HEK293 (cell line): ENCODE results near the gene HPD.
A peak's percentile ranks its signal among the peaks of the same experiment; 100 is the strongest.

Experiments
- CTCF ChIA-PET: fragments of 350-600 bp; formaldehyde crosslinking; extraction: SDS; loops from one replicate; lab custom pipeline; 2021; ENCODE audit warnings: antibody characterized with exemption; lab: Yijun Ruan, JAX
- POLR2A ChIA-PET: fragments of 300-600 bp; formaldehyde crosslinking; extraction: SDS; loops from one replicate; lab custom pipeline; 2020; ENCODE audit warnings: antibody characterized with exemption, inconsistent platforms; lab: Yijun Ruan, JAX
- H3K27ac ChIP-seq: fragments of 200-500 bp; sonication (Bioruptor generic); 2 replicates; pipeline ENCODE4 v1.5.1; 2014; ENCODE audit warnings: low read depth, low read length, control low read depth, inconsistent platforms; ENCODE audit errors: extremely low read depth
- H3K36me3 ChIP-seq, 2 experiments: fragments of 200-500 bp in 1 of 2; sonication (Bioruptor generic) in 1 of 2; 1 replicate in 1 of 2; 2 replicates in 1 of 2; pipeline ENCODE4 v1.5.1; 2014 to 2017; ENCODE audit warnings: inconsistent platforms in 2 of 2, low read length in 2 of 2; ENCODE audit not compliant: control insufficient read depth in 2 of 2, insufficient read depth in 1 of 2
- H3K4me1 ChIP-seq: fragments of 200-500 bp; sonication (Bioruptor generic); 2 replicates; pipeline ENCODE4 v1.5.1; 2014; ENCODE audit warnings: mild to moderate bottlenecking, low read length, inconsistent platforms; ENCODE audit not compliant: control insufficient read depth, insufficient read depth
- H3K4me3 ChIP-seq: 2 replicates; pipeline ENCODE4 v1.5.1; 2011; ENCODE audit warnings: low read depth, mild to moderate bottlenecking, control low read depth, low read length, moderate library complexity
- H3K9me3 ChIP-seq: fragments of 200-500 bp; sonication (Bioruptor generic); 2 replicates; pipeline ENCODE4 v1.5.1; 2014; ENCODE audit warnings: low read depth, low read length, inconsistent platforms; ENCODE audit not compliant: control insufficient read depth, insufficient read depth
- GFI1B ChIP-seq: fragments of 450-650 bp; formaldehyde crosslinking; IDR thresholded peaks from 2 replicates; pipeline ENCODE4 v1.5.1; 2016; ENCODE audit warnings: missing biosample characterization, missing genetic modification characterization
- GLIS1 ChIP-seq: fragments of 450-650 bp; formaldehyde crosslinking; IDR thresholded peaks from 2 replicates; pipeline ENCODE4 v1.5.1; 2016; ENCODE audit warnings: missing biosample characterization, missing genetic modification characterization
- GLIS2 ChIP-seq: fragments of 450-650 bp; formaldehyde crosslinking; IDR thresholded peaks from 2 replicates; pipeline ENCODE4 v1.5.1; 2016; ENCODE audit warnings: missing biosample characterization, missing genetic modification characterization
- ZIC2 ChIP-seq: fragments of 450-650 bp; formaldehyde crosslinking; IDR thresholded peaks from 2 replicates; pipeline ENCODE4 v1.5.1; 2016; ENCODE audit warnings: missing biosample characterization, missing genetic modification characterization
- ZNF221 ChIP-seq: fragments of 450-650 bp; formaldehyde crosslinking; IDR thresholded peaks from 2 replicates; pipeline ENCODE4 v1.5.1; 2017; ENCODE audit warnings: missing biosample characterization, missing genetic modification characterization, borderline replicate concordance
- ZNF24 ChIP-seq: fragments of 450-650 bp; formaldehyde crosslinking; IDR thresholded peaks from 2 replicates; pipeline ENCODE4 v1.5.1; 2016; ENCODE audit warnings: missing biosample characterization, missing genetic modification characterization
- ZNF292 ChIP-seq: fragments of 450-650 bp; formaldehyde crosslinking; IDR thresholded peaks from 2 replicates; pipeline ENCODE4 v1.5.1; 2016; ENCODE audit warnings: low read depth, missing biosample characterization, missing genetic modification characterization, borderline replicate concordance
- TF ChIP-seq, protein P1 (sequence below): fragments of 450-650 bp; formaldehyde crosslinking; IDR thresholded peaks from 2 replicates; pipeline ENCODE4 v1.5.1; 2016; ENCODE audit warnings: missing biosample characterization, missing genetic modification characterization
- TF ChIP-seq, protein P2 (sequence below): fragments of 450-650 bp; formaldehyde crosslinking; IDR thresholded peaks from 2 replicates; pipeline ENCODE4 v1.5.1; 2017; ENCODE audit warnings: missing biosample characterization, missing genetic modification characterization
- TF ChIP-seq, protein P3 (sequence below): fragments of 450-650 bp; formaldehyde crosslinking; IDR thresholded peaks from 2 replicates; pipeline ENCODE4 v1.5.1; 2016; ENCODE audit warnings: missing biosample characterization, missing genetic modification characterization
- TF ChIP-seq, protein P4 (sequence below): fragments of 450-650 bp; formaldehyde crosslinking; IDR thresholded peaks from 2 replicates; pipeline ENCODE4 v1.5.1; 2016; ENCODE audit warnings: missing biosample characterization, missing genetic modification characterization
- TF ChIP-seq, protein P5 (sequence below): fragments of 450-650 bp; formaldehyde crosslinking; IDR thresholded peaks from 2 replicates; pipeline ENCODE4 v1.5.1; 2017; ENCODE audit warnings: missing biosample characterization, missing genetic modification characterization
- TF ChIP-seq, protein P6 (sequence below): fragments of 450-650 bp; formaldehyde crosslinking; IDR thresholded peaks from 2 replicates; pipeline ENCODE4 v1.5.1; 2016; ENCODE audit warnings: missing biosample characterization, missing genetic modification characterization
- TF ChIP-seq, protein P7 (sequence below): fragments of 450-650 bp; IDR thresholded peaks from 2 replicates; pipeline ENCODE4 v1.5.1; 2018; ENCODE audit warnings: missing biosample characterization, mild to moderate bottlenecking, missing genetic modification characterization

The HPD gene

DNA sequence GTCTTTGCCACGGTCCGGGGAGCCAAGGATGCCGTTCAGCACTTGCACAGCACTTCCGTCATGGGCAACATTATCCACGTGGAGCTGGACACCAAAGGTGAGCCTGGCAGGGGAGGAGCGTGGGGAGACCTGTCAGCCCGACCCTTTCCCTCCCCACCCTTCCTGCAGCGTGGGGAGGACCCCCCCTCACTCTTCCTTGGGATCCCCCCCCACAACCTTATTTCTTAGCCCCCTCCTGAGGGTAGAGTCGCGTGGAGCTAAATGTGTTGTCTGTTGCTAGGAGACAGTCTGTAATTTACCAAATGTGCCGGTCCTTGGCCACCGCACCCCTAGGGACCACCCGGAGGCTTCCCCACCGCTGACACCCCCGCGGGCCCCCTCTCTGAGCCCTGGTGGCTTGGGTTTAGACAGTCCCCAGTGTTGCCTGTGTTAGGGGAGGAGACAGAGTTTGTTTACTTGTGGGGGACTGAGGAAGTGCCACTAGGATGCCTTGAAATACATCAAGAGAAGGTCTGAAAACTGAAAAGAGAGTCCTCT lies 52.6 kb downstream of the HPD start:
- H3K36me3 ChIP-seq: peaks cover 9 to 46% of the 10 kb centered on the region in 2 experiments; a peak in 2 of 3 replicates
- CTCF ChIA-PET: interaction anchor here (0.6 to 15.1 kb wide), 3 partner anchors 11 to 121 kb away, joined by 4 to 393 read pairs (median 5); partner anchors contain the start of gene RHOF
- peaks cover 10% of the 10 kb centered on the region for H3K4me1 ChIP-seq
- TF ChIP-seq, protein P1, sequence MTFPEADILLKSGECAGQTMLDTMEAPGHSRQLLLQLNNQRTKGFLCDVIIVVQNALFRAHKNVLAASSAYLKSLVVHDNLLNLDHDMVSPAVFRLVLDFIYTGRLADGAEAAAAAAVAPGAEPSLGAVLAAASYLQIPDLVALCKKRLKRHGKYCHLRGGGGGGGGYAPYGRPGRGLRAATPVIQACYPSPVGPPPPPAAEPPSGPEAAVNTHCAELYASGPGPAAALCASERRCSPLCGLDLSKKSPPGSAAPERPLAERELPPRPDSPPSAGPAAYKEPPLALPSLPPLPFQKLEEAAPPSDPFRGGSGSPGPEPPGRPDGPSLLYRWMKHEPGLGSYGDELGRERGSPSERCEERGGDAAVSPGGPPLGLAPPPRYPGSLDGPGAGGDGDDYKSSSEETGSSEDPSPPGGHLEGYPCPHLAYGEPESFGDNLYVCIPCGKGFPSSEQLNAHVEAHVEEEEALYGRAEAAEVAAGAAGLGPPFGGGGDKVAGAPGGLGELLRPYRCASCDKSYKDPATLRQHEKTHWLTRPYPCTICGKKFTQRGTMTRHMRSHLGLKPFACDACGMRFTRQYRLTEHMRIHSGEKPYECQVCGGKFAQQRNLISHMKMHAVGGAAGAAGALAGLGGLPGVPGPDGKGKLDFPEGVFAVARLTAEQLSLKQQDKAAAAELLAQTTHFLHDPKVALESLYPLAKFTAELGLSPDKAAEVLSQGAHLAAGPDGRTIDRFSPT: peak; percentile 68; the same call in 1 of the 2 replicates
- TF ChIP-seq, protein P2, sequence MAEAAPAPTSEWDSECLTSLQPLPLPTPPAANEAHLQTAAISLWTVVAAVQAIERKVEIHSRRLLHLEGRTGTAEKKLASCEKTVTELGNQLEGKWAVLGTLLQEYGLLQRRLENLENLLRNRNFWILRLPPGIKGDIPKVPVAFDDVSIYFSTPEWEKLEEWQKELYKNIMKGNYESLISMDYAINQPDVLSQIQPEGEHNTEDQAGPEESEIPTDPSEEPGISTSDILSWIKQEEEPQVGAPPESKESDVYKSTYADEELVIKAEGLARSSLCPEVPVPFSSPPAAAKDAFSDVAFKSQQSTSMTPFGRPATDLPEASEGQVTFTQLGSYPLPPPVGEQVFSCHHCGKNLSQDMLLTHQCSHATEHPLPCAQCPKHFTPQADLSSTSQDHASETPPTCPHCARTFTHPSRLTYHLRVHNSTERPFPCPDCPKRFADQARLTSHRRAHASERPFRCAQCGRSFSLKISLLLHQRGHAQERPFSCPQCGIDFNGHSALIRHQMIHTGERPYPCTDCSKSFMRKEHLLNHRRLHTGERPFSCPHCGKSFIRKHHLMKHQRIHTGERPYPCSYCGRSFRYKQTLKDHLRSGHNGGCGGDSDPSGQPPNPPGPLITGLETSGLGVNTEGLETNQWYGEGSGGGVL (tag by site-specific recombination): peak; percentile 86
- TF ChIP-seq ZIC2 (tag by site-specific recombination): peak; percentile 58
- TF ChIP-seq GLIS1 (tag by site-specific recombination): peak; percentile 92
- peak; percentile 90 for TF ChIP-seq GLIS2 (tag by site-specific recombination)
- no peak for TF ChIP-seq ZNF292 (tag by site-specific recombination)
- TF ChIP-seq GFI1B (tag by site-specific recombination): no peak
- TF ChIP-seq, protein P3, sequence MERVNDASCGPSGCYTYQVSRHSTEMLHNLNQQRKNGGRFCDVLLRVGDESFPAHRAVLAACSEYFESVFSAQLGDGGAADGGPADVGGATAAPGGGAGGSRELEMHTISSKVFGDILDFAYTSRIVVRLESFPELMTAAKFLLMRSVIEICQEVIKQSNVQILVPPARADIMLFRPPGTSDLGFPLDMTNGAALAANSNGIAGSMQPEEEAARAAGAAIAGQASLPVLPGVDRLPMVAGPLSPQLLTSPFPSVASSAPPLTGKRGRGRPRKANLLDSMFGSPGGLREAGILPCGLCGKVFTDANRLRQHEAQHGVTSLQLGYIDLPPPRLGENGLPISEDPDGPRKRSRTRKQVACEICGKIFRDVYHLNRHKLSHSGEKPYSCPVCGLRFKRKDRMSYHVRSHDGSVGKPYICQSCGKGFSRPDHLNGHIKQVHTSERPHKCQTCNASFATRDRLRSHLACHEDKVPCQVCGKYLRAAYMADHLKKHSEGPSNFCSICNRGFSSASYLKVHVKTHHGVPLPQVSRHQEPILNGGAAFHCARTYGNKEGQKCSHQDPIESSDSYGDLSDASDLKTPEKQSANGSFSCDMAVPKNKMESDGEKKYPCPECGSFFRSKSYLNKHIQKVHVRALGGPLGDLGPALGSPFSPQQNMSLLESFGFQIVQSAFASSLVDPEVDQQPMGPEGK: peak; percentile 53; the same call in 1 of the 2 replicates
- peak overlapping the region; percentile 25 for H3K27ac ChIP-seq
- POLR2A ChIA-PET: interaction anchor here (0.6 to 7.5 kb wide), 5 partner anchors 9 to 86 kb away, joined by 3 to 165 read pairs (median 3); partner anchors contain the start of genes PSMD9 and RHOF
- H3K4me3 ChIP-seq: peak overlapping the region; percentile 35
- H3K9me3 ChIP-seq: no peaks in the 10 kb centered on the region

DNA sequence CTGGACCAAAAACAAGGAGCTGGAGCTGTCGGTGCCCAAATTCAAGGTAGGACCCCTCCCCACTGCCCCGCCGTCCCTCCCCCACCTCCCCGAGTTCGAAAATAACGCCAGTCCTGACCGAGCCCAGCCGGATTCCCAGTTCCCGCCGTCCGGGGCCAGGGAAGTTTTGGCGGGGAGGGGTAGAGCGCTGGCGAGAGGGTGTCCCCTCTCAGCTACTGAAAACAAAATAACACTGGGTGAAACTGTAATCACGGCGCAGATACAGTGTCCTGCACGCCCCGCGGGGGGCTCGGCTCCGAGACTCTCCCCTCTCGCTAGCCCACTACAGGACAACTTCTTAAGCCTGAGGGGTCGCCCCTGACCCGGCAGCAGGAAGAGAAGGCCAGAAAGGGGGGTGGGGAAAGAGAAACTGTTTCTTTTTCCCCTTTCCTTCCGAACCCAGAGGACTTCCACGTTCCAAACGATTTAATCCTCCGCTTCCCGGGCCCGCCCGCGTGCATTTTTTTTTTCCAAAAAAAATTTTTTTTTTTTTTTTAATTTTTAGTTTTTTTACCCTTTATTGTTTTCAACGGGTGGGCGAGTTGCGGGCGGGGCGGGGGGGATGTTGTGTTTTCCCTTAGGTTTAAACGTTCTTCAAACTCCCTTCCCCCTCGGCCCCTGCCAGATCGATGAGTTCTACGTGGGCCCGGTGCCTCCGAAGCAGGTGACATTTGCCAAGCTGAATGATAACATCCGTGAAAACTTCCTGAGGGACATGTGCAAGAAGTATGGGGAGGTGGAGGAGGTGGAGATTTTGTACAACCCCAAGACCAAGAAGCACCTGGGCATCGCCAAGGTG lies 53.3 kb downstream of the HPD start:
- H3K4me1 ChIP-seq: peaks cover 10% of the 10 kb centered on the region
- peaks cover 4 to 39% of the 10 kb centered on the region in 2 experiments; a peak in 2 of 3 replicates for H3K36me3 ChIP-seq
- peak overlapping the region; percentile 100 for H3K27ac ChIP-seq
- ChIA-PET CTCF (interaction anchor here (0.6 to 15.1 kb wide), 3 partner anchors 11 to 121 kb away, joined by 4 to 393 read pairs (median 5); partner anchors contain the start of gene RHOF), POLR2A (interaction anchor here (0.7 to 7.5 kb wide), 5 partner anchors 9 to 505 kb away, joined by 3 to 165 read pairs (median 6); partner anchors contain the start of genes PSMD9 and RHOF)
- H3K4me3 ChIP-seq: peak overlapping the region; percentile 71
- no peaks in the 10 kb centered on the region for H3K9me3 ChIP-seq
- TF ChIP-seq, protein P4, sequence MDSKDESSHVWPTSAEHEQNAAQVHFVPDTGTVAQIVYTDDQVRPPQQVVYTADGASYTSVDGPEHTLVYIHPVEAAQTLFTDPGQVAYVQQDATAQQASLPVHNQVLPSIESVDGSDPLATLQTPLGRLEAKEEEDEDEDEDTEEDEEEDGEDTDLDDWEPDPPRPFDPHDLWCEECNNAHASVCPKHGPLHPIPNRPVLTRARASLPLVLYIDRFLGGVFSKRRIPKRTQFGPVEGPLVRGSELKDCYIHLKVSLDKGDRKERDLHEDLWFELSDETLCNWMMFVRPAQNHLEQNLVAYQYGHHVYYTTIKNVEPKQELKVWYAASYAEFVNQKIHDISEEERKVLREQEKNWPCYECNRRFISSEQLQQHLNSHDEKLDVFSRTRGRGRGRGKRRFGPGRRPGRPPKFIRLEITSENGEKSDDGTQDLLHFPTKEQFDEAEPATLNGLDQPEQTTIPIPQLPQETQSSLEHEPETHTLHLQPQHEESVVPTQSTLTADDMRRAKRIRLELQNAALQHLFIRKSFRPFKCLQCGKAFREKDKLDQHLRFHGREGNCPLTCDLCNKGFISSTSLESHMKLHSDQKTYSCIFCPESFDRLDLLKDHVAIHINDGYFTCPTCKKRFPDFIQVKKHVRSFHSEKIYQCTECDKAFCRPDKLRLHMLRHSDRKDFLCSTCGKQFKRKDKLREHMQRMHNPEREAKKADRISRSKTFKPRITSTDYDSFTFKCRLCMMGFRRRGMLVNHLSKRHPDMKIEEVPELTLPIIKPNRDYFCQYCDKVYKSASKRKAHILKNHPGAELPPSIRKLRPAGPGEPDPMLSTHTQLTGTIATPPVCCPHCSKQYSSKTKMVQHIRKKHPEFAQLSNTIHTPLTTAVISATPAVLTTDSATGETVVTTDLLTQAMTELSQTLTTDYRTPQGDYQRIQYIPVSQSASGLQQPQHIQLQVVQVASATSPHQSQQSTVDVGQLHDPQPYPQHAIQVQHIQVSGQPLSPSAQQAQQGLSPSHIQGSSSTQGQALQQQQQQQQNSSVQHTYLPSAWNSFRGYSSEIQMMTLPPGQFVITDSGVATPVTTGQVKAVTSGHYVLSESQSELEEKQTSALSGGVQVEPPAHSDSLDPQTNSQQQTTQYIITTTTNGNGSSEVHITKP (tag by site-specific recombination): peak; percentile 94
- TF ChIP-seq ZIC2 (tag by site-specific recombination) (0 out of 2 replicates have a peak, but pooled peaks have one; percentile 15), ZNF221 (tag by site-specific recombination) (no peak), GFI1B (tag by site-specific recombination) (peak; percentile 44; the same call in 1 of the 2 replicates), ZNF24 (tag by site-specific recombination) (0 out of 2 replicates have a peak, but pooled peaks have one; percentile 20)
- TF ChIP-seq, protein P5, sequence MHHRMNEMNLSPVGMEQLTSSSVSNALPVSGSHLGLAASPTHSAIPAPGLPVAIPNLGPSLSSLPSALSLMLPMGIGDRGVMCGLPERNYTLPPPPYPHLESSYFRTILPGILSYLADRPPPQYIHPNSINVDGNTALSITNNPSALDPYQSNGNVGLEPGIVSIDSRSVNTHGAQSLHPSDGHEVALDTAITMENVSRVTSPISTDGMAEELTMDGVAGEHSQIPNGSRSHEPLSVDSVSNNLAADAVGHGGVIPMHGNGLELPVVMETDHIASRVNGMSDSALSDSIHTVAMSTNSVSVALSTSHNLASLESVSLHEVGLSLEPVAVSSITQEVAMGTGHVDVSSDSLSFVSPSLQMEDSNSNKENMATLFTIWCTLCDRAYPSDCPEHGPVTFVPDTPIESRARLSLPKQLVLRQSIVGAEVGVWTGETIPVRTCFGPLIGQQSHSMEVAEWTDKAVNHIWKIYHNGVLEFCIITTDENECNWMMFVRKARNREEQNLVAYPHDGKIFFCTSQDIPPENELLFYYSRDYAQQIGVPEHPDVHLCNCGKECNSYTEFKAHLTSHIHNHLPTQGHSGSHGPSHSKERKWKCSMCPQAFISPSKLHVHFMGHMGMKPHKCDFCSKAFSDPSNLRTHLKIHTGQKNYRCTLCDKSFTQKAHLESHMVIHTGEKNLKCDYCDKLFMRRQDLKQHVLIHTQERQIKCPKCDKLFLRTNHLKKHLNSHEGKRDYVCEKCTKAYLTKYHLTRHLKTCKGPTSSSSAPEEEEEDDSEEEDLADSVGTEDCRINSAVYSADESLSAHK (tag by site-specific recombination): peak; percentile 100
- TF ChIP-seq, protein P6, sequence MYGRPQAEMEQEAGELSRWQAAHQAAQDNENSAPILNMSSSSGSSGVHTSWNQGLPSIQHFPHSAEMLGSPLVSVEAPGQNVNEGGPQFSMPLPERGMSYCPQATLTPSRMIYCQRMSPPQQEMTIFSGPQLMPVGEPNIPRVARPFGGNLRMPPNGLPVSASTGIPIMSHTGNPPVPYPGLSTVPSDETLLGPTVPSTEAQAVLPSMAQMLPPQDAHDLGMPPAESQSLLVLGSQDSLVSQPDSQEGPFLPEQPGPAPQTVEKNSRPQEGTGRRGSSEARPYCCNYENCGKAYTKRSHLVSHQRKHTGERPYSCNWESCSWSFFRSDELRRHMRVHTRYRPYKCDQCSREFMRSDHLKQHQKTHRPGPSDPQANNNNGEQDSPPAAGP (tag by site-specific recombination): no peak
- TF ChIP-seq, protein P7, sequence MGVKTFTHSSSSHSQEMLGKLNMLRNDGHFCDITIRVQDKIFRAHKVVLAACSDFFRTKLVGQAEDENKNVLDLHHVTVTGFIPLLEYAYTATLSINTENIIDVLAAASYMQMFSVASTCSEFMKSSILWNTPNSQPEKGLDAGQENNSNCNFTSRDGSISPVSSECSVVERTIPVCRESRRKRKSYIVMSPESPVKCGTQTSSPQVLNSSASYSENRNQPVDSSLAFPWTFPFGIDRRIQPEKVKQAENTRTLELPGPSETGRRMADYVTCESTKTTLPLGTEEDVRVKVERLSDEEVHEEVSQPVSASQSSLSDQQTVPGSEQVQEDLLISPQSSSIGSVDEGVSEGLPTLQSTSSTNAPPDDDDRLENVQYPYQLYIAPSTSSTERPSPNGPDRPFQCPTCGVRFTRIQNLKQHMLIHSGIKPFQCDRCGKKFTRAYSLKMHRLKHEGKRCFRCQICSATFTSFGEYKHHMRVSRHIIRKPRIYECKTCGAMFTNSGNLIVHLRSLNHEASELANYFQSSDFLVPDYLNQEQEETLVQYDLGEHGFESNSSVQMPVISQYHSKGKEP: no peak
